GM18951 (cell line): Measurements from ENCODE around the gene ELP5.

Experiments
- POLR2A ChIP-seq: IDR thresholded peaks from 4 replicates; pipeline ENCODE4 v1.6.1; 2011; ENCODE audit warnings: mild to moderate bottlenecking; ENCODE audit not compliant: insufficient read length, insufficient read depth; ENCODE audit errors: extremely low read depth
- in situ Hi-C: fragments of 300-500 bp; cut with MboI; formaldehyde crosslinking; loops from one replicate; pipeline ENCODE4 v1.12.0; 2022; ENCODE audit warnings: low sequenced_read_pairs, mixed read lengths, inconsistent platforms; ENCODE audit not compliant: unreplicated experiment

The ELP5 gene

GRCh38 chr17:7258731-7259554, 6.9 kb downstream of the ELP5 start:
- in situ Hi-C loops = no loop called here
- no peak for TF ChIP-seq POLR2A

DNA sequence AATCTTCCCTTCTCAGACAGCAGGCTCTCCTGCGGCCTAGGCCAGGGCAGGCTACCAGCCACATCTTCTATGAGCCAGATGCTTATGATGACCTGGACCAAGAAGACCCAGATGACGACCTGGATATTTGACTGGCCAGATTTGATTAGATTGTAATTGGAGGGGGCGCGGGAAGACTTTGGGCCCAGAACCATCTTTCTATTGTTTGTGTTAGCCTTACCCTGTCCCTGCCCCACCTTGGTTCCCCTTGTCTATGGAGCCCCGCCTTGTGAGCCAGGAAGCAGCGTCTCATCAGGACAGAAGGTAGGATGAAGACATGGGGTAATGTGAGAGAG, 7.5 kb downstream of the ELP5 start:
- no peak for TF ChIP-seq POLR2A
- in situ Hi-C loops = no loop called here

DNA sequence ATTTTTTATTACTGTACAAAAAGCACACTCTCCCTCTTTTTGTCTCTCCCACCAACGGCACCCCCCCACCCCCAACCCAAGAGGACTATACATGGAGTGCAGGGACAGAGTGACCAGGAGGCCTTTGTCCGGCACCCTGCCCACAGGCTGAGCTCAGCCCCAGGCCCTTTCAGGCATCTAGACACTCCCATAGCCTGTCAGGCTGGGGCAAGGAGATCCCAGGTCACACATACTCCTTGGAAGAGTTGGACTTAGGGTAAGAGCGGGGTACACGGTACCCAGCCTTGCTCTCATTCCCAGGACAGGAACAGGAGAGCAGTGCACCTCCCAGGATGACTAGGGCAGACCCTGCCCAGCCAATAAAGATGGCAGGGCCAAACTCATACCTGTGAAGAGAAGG, 8.1 kb downstream of the ELP5 start:
- no peak for TF ChIP-seq POLR2A
- in situ Hi-C loops = no loop called here

GRCh38 chr17:7260651-7261378, 8.8 kb downstream of the ELP5 start:
- TF ChIP-seq POLR2A = peak; percentile 26
- in situ Hi-C loops = no loop called here

DNA sequence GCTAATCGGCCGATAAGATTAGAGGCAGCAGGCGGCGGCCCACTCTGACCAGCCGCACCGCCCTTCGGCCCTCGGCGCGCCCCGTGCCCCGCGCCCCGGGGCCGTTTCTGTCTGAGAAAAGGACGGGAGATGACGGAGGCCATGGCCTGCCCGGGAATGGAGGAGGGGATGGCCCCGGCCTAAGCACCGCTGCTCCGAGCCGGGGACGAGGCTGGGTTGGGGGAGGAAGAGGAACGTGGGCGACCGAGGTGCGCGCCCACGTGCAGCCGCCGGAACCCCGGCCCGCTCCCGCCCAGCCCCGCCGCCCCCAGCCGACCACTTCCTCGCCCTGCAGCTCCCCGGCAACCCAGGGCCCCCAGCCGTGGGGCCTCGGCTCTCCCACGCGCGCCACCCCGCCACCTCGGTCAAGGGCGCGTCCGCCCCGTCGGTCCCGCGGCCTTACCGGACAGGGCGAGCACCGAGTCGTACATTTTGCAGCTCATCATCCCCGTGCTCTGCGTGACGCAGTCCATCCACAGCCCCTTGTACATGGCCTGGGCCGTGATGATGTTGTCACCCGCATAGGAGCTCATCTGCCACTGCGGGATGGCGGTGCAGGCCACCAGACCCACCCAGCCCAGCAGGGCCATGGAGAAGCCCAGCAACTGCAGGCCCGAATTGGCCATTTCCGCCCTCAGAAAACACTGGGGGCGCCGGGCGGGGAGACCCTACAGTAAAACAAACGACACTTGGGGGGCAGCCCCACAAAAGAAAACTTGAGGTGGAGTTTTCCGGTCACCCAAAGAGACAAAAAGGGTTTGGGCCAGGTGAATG, 9.6 kb downstream of the ELP5 start:
- in situ Hi-C loops = no loop called here
- no peak for TF ChIP-seq POLR2A

DNA sequence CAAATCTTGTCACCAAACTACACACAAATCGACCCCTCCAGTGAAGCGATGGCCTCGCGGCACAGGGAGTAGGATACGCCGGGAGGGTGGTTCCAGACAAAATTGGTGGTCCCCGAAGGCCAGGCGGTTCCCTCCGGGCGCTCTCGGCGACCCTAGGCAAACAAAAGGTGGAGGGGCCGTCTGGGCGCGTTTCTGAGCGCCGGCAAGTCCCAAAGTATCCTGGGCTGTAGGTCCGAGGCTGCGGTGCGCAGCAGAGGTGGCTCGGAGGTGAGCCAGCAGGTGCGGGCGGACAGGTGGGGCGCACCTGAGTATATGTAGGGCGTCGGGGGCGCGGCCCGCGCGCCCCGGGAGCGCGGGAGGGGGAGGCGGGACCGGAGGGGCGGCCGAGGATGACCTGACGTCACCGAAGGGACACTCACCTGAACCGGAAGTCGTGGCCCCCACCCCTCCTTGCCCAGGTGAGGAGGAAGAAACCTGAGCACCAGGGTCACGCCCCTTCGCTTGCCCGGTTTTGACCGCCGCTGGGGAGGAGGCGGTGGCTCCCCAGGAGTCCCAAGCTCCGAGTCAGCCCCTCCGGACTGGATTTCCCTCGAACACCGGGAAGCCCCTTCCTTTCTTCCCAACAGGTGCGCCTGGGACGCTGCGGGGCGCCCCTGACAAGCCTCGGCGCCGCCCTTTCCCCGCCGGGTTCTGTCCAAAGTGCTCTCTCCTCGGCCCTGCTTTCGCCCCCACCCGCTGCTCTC, 10.3 kb downstream of the ELP5 start, which contains the start of gene CLDN7:
Gene CLDN7, minus strand, starts transcription at position 287 of the 743 bp plus-strand sequence. CDS start 435 bp downstream, outside the sequence.
- in situ Hi-C loops = no loop called here
- no peak for TF ChIP-seq POLR2A

DNA sequence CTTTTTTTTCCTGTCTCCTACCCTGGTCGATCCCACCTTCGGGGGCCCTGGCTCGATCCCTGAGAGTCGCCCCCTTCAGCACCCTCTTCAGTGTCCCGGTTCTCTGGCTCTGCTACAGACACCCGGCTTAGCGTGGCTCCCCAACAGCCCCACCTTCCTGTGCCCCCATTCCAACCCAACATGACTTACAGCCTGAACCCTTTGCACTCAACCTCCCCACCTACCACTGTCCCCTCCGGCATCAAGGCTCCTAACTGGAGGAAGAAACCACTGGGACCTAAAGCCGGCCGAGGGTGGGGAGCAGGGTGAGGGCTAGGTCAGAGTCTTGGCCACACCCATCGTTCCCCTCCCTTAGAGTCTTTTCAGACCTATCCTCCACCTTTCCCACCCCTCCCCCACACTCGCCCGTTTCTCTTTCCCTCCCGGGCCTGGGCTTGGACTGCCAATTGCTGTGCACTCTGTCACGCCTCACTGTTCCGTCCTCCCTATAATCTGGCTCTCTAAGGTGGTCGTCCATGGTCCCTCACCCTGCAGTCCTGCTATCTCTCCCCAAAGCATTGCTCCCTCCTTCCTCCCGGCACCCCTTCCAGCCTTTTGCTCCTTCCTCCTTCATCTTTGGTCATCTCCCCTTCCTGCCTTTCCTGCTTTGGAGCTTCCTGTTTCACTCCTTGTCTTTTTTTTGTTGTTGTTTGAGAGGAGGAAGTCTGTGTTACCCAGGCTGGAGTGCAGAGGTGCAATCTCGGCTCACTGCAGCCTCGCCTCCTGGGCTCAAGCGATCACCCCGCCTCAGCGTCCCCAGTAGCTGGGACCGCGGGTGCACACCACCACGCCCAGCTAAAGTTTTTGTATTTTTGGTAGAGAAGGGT, 11.2 kb downstream of the ELP5 start:
- in situ Hi-C loops = no loop called here
- TF ChIP-seq POLR2A = no peak

- no peak for TF ChIP-seq POLR2A
- in situ Hi-C loops = no loop called here
These were observed 11.7 kb downstream of the ELP5 start for GRCh38 chr17:7263801-7264078.

- in situ Hi-C loops = no loop called here
These were observed 14.8 kb downstream of the ELP5 start for GRCh38 chr17:7266784-7267183.

GRCh38 chr17:7279448-7279847, 27.4 kb downstream of the ELP5 start:
- in situ Hi-C loops = no loop called here
- TF ChIP-seq POLR2A = no peak

More at GRCh38 chr17:7266784-7267183, 14.8 kb downstream of the ELP5 start:
- TF ChIP-seq POLR2A = no peak

DNA sequence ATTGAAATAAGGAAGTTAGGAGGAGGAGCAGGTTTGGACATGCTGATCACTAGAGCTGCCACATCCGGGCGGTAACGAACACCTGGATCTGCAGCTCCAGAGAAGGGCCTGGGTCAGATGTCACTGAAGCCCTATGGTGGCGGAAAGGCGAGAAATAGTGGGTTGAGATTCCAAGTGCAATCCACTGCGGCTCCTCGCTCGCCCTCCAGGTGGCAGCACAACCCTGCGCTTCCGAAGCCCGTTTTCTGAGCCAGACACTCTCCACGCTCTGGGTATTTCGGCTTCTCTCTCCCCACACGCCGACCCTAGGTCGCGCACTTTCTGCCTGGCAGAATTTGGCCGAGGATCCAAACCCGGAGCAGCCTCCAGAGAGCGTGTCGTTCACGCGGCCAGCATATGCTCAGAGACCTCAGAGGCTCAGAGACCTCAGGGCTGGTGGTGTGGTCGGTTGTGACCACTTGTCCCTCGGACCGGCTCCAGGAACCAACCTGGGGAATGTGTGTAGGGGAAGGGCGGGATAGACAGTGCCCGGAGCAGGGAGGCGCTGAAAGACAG, 28.6 kb downstream of the ELP5 start:
- in situ Hi-C loops = no loop called here
- no peak for TF ChIP-seq POLR2A
